Sigmoid colon (tissue), 7 donors: ENCODE measurements around the gene NETO2. TPM values are rescaled to one million over a fixed set of nuclear protein-coding genes. Genes with fewer than 3 reads are reported as not detected.
"Not testable (repeated sequence)": the region's sequence is repeated elsewhere in the genome, so short reads cannot be mapped to it uniquely, and the experiment has no call there.

Source experiments
- DNase-seq: peaks from one replicate; pipeline ENCODE4 v3.0.0-alpha.2; 2019
- H3K27ac ChIP-seq, 4 donors: fragments of 200-600 bp; sonication (generic); one replicate each; pipeline ENCODE4 v1.5.1; 2016 to 2019; ENCODE audit warnings: mild to moderate bottlenecking in 1 of 4
- H3K27me3 ChIP-seq, 3 donors: fragments of 200-600 bp; sonication (generic); one replicate each; pipeline ENCODE4 v1.5.1; 2019; ENCODE audit warnings: mild to moderate bottlenecking in 1 of 3
- H3K36me3 ChIP-seq, 4 donors: fragments of 200-600 bp; sonication (generic); one replicate each; pipeline ENCODE4 v1.5.1; 2016 to 2019
- H3K4me1 ChIP-seq, 4 donors: fragments of 200-600 bp; sonication (generic); one replicate each; pipeline ENCODE4 v1.5.1; 2017 to 2019
- H3K4me3 ChIP-seq, 4 donors: fragments of 200-600 bp; sonication (generic); one replicate each; pipeline ENCODE4 v1.5.1; 2017 to 2019; ENCODE audit warnings: mild to moderate bottlenecking in 2 of 4, moderate library complexity in 1 of 4
- H3K9me3 ChIP-seq, 4 donors: fragments of 200-600 bp in 3 of 4; sonication (generic) in 3 of 4; one replicate each; pipeline versions ENCODE4 v1.5.1 to v1.6.1; 2013 to 2019
- EP300 ChIP-seq, 4 donors: sonication (generic); formaldehyde crosslinking; IDR thresholded peaks; one replicate each; pipeline ENCODE4 v1.6.1; 2017; ENCODE audit warnings: antibody characterized with exemption in 4 of 4
- POLR2A ChIP-seq, 2 donors: fragments of 450-650 bp; IDR thresholded peaks; one replicate each; pipeline ENCODE4 v1.6.1; 2016; ENCODE audit warnings: antibody characterized with exemption in 2 of 2, mild to moderate bottlenecking in 2 of 2, moderate library complexity in 2 of 2
- POLR2AphosphoS5 ChIP-seq, 4 donors: sonication (generic); formaldehyde crosslinking; IDR thresholded peaks; one replicate each; pipeline ENCODE4 v1.6.1; 2017; ENCODE audit warnings: antibody characterized with exemption in 4 of 4
- WGBS, 2 donors: extraction: QIAGEN DNeasy Blood & Tissue Kit; methylation state at CpG; one replicate each; pipeline ENCODE4 v1.1.7; 2013; 5-methylcytosine and 5-hydroxymethylcytosine counted together
- intact Hi-C: fragments of 100-400 bp; cut with DNase I; formaldehyde crosslinking; loops from one replicate; pipeline ENCODE4 v1.15.1; 2023
- polyA plus RNA-seq, 3 donors: library from polyadenylated mRNA; stranded (reverse); fragments of 200-250 nt; gene quantifications; one replicate each; pipeline ENCODE4 v1.2.3, GENCODE V29; 2013
- total RNA-seq, 4 donors: library from RNA; depleted of rRNA; stranded (reverse); fragments of >200 nt; gene quantifications; one replicate each; pipeline ENCODE4 v1.1.0, GENCODE V29; 2016
- TF ChIP-seq, protein P1 (sequence below), 4 experiments: fragments of 450-650 bp in 3 of 4; fragments of 200-600 bp in 1 of 4; IDR thresholded peaks; one replicate each; pipeline ENCODE4 v1.5.1; 2016 to 2019; ENCODE audit warnings: antibody characterized with exemption in 4 of 4, mild to moderate bottlenecking in 3 of 4, moderate library complexity in 2 of 4
- donor health status: healthy with polysubstance abuse.
- donor health status: Bipolar disorder and iron deficiency.
- donor health status: healthy.

The NETO2 gene, protein sequence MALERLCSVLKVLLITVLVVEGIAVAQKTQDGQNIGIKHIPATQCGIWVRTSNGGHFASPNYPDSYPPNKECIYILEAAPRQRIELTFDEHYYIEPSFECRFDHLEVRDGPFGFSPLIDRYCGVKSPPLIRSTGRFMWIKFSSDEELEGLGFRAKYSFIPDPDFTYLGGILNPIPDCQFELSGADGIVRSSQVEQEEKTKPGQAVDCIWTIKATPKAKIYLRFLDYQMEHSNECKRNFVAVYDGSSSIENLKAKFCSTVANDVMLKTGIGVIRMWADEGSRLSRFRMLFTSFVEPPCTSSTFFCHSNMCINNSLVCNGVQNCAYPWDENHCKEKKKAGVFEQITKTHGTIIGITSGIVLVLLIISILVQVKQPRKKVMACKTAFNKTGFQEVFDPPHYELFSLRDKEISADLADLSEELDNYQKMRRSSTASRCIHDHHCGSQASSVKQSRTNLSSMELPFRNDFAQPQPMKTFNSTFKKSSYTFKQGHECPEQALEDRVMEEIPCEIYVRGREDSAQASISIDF
- under 1 TPM; 0.28 to 0.95 (median 0.69) TPM for total RNA-seq
- 1 to 10 TPM; 4.6 to 7.1 (median 5.4) TPM for polyA plus RNA-seq

DNA sequence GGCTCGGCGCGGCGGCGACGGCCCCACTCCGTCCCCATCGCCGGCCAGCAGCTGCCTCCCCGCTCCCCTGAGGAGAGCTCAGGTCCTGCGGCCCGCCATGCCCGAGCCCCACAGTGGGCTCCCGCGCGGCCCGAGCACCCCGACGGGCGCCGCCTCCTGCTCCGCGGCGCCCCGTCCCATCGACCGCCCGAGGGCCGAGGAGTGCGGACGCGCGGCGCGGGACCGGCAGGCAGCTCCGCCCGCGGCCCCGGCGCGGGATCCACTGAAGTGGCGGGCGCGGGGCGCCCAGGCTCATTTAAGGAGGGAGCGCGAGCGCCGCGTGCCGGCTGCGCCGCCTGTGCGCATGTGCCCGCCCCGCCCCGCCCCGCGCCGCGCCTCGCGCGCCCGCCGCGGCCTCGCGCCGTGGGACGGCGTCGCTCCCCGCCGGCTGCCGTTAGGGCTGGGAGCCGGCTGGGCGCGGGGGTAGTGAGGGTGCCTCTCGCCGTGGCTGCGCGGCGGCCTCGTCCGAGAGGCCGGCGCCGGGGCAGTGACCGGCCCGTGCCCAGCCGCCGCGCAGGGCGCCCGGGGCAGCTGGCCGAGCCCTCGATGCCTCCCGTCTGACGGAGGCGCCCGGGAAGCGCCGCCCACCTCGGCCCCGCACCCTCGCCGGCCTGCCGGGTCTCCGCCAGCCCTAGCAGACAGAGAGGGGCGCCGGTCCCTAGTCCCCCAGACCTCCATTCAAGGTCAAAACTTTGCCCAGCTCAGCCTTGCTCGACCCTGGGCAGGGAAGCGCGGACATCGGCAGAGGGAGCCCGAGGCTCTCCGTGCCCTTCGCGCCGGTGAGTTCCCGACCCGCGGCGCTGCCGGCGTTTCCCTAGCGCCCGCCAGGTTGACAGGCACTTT lies at the start of gene NETO2:
TSS of gene NETO2 (minus strand) at position 269 of the 882 bp plus-strand sequence. CDS start 333 bp downstream, outside the sequence.
- Histone ChIP-seq H3K4me3 (peak within 1 kb of the TSS in 3 of 4 donors; percentile 41 to 52 (median 50)), H3K27me3 (peaks cover 10 to 47% (median 30%) of the 10 kb centered on the region in 3 donors), H3K36me3 (no peaks in the 10 kb centered on the region), H3K27ac (peak within 1 kb of the TSS in 1 of 4 donors; percentile 29), H3K4me1 (peaks cover 0 to 28% (median 24%) of the 10 kb centered on the region in 4 donors), H3K9me3 (no peaks in the 10 kb centered on the region)
- 1% methylated on average over 130 of the region's 130 CpGs for WGBS, 2 donors
- intact Hi-C loops = loop anchor here (10.0 kb wide), 1 partner anchor 911 kb away; no protein-coding TSS in a partner anchor
- no peak for TF ChIP-seq POLR2AphosphoS5 (IDR thresholded peaks at IDR 0.05)
- TF ChIP-seq, protein P1, sequence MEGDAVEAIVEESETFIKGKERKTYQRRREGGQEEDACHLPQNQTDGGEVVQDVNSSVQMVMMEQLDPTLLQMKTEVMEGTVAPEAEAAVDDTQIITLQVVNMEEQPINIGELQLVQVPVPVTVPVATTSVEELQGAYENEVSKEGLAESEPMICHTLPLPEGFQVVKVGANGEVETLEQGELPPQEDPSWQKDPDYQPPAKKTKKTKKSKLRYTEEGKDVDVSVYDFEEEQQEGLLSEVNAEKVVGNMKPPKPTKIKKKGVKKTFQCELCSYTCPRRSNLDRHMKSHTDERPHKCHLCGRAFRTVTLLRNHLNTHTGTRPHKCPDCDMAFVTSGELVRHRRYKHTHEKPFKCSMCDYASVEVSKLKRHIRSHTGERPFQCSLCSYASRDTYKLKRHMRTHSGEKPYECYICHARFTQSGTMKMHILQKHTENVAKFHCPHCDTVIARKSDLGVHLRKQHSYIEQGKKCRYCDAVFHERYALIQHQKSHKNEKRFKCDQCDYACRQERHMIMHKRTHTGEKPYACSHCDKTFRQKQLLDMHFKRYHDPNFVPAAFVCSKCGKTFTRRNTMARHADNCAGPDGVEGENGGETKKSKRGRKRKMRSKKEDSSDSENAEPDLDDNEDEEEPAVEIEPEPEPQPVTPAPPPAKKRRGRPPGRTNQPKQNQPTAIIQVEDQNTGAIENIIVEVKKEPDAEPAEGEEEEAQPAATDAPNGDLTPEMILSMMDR (IDR thresholded peaks at IDR 0.05) = peak in 2 of 4 experiments; percentile 20 to 30
- no peak for DNase-seq

DNA sequence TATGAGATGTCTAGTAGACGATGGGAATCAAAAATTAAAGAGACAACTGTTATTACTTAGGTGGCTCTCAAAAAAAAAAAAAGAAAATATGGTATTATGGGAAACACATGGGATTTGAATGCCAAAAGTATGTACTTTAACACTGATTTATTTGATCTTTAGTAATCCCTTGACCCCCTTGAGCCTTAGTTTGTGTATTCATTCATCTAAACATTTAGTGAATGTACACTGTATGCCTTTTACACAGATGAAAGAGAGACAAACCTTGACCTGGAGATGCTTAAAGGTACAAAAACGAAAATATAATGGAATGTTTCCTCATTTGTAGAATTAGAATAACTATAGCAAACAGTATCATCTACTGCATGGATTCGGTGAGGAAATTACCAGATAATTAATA lies 38.6 kb upstream of the NETO2 start:
- TF ChIP-seq POLR2AphosphoS5 (IDR thresholded peaks at IDR 0.05) = no peak
- TF ChIP-seq, protein P1 (IDR thresholded peaks at IDR 0.05) = no peak
- no peak for TF ChIP-seq POLR2A (IDR thresholded peaks at IDR 0.05)
- no peak for TF ChIP-seq EP300 (IDR thresholded peaks at IDR 0.05)
- 94 to 96% methylated on average over 3 of the region's 3 CpGs for WGBS, 2 donors
- no peaks in the 10 kb centered on the region for H3K27me3 ChIP-seq
- H3K27ac ChIP-seq = no peak overlapping the region
- DNase-seq = no peak
- H3K9me3 ChIP-seq = no peaks in the 10 kb centered on the region
- H3K4me3 ChIP-seq = no peak overlapping the region
- H3K4me1 ChIP-seq = no peaks in the 10 kb centered on the region
- intact Hi-C loops = no loop called here
- no peaks in the 10 kb centered on the region for H3K36me3 ChIP-seq

DNA sequence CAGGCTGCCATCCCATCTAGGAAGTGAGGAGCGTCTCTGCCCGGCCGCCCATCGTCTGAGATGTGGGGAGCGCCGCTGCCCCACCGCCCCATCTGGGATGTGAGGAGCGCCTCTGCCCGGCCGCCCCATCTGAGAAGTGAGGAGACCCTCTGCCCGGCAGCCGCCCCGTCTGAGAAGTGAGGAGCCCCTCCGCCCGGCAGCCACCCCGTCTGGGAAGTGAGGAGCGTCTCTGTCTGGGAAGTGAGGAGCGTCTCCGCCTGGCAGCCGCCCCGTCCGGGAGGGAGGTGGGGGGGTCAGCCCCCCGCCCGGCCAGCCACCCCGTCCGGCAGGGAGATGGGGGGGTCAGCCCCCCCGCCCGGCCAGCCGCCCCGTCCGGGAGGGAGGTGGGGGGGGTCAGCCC lies 37.3 kb upstream of the NETO2 start:
- H3K27me3 ChIP-seq, intact Hi-C loops, H3K36me3 ChIP-seq, H3K4me1 ChIP-seq, H3K9me3 ChIP-seq, H3K27ac ChIP-seq, DNase-seq, H3K4me3 ChIP-seq: not testable (repeated sequence)
- 98% methylated on average over 31 of the region's 31 CpGs for WGBS, 2 donors

DNA sequence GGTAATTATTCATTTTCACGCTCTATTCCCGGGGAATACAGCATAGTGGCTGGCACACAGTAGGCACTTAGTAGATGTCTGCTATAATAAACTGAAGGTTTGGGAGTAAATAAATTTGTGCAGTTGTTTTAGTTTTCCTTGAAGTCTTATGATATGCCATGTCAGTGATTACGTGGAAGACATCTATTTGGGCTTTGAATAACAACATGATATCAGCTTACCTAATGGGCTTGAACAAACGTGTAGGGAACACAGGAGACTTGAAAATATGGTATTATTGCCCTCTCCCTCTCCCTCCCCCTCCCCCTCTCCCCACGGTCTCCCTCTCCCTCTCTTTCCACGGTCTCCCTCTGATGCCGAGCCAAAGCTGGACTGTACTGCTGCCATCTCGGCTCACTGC lies 36.3 kb upstream of the NETO2 start:
- WGBS, 2 donors = 84 to 93% methylated on average over 8 of the region's 8 CpGs
- H3K36me3 ChIP-seq = no peaks in the 10 kb centered on the region
- no peaks in the 10 kb centered on the region for H3K9me3 ChIP-seq

More for the DNA sequence above, 36.3 kb upstream of the NETO2 start:
- H3K4me1 ChIP-seq = no peaks in the 10 kb centered on the region
- no peaks in the 10 kb centered on the region for H3K27me3 ChIP-seq
- DNase-seq = no peak
- no peak overlapping the region for H3K4me3 ChIP-seq
- intact Hi-C loops = no loop called here
- no peak overlapping the region for H3K27ac ChIP-seq
- TF ChIP-seq POLR2A (IDR thresholded peaks at IDR 0.05) (no peak), POLR2AphosphoS5 (IDR thresholded peaks at IDR 0.05) (no peak), EP300 (IDR thresholded peaks at IDR 0.05) (no peak)
- TF ChIP-seq, protein P1 (IDR thresholded peaks at IDR 0.05) = no peak
